HepG2 (cell line): ENCODE results near the gene CAPN13. TPM values are rescaled to one million over a fixed set of nuclear protein-coding genes. Genes with fewer than 3 reads are reported as not detected.

Experiments used
- ATAC-seq: fragments of 200-7000 bp; cut with Tn5 transposase; 3 replicates; pipeline ENCODE4 v1.9.1; 2020; ENCODE audit warnings: mild to moderate bottlenecking, moderate library complexity
- BruUV-seq: library from RNA; stranded (reverse); fragments of 400-500 nt; replicated peaks from 2 replicates; lab custom pipeline; 2021; lab: Mats Ljungman, UMichigan
- CTCF ChIA-PET: fragments of 300-600 bp; formaldehyde crosslinking; extraction: SDS; loops from one replicate; lab custom pipeline; 2021; ENCODE audit warnings: low total read pairs, inconsistent platforms, low intra/inter-chr PET ratio; lab: Yijun Ruan, JAX
- POLR2A ChIA-PET: fragments of 350-600 bp; sonication (Branson Sonifier 250); formaldehyde crosslinking; loops from one replicate; lab custom pipeline; 2020; ENCODE audit warnings: antibody characterized with exemption, inconsistent platforms; lab: Yijun Ruan, JAX
- DNase-seq: peaks from one replicate; pipeline ENCODE4 v3.0.0-alpha.2; 2015; ENCODE audit warnings: low spot score
- FAIRE-seq: peaks from 3 replicates; lab custom pipeline; 2011; peaks lifted over from hg19 to GRCh38; lab: Jason Lieb, UNC
- H2AFZ ChIP-seq: one replicate; pipeline ENCODE4 v1.6.1; 2011; ENCODE audit warnings: low read length, inconsistent platforms
- H3K27ac ChIP-seq: fragments of 300-600 bp; 3 replicates; pipeline ENCODE4 v1.8.0; 2011; ENCODE audit warnings: mixed run types, mild to moderate bottlenecking, mixed read lengths, low read length, inconsistent platforms; ENCODE audit not compliant: insufficient read depth; ENCODE audit errors: extremely low read length
- H3K27me3 ChIP-seq, 2 experiments: fragments of 200-600 bp in 1 of 2; 2 replicates in 1 of 2; 3 replicates in 1 of 2; pipeline versions ENCODE4 v1.6.0 to v1.8.0; 2011; ENCODE audit warnings: low read length in 2 of 2, mild to moderate bottlenecking in 2 of 2, moderate library complexity in 2 of 2, inconsistent platforms in 1 of 2; ENCODE audit not compliant: insufficient read depth in 2 of 2, control insufficient read depth in 1 of 2
- H3K36me3 ChIP-seq, 2 experiments: fragments of 200-600 bp in 1 of 2; replicated peaks in 1 of 2; 2 replicates in 1 of 2; 3 replicates in 1 of 2; pipeline versions ENCODE4 v1.5.1 to v1.8.0; 2011; ENCODE audit warnings: low read length in 2 of 2, inconsistent platforms in 1 of 2; ENCODE audit not compliant: insufficient read depth in 2 of 2, control insufficient read depth in 1 of 2
- H3K4me1 ChIP-seq: 2 replicates; pipeline ENCODE4 v1.5.1; 2012; ENCODE audit warnings: low read length, inconsistent platforms; ENCODE audit not compliant: insufficient read depth
- H3K4me2 ChIP-seq: 2 replicates; pipeline ENCODE4 v1.6.0; 2011; ENCODE audit warnings: low read depth, low read length, inconsistent platforms
- H3K4me3 ChIP-seq, 3 experiments: fragments of 200-600 bp in 1 of 3; sonication (generic), shearing (Covaris generic) in 1 of 3; replicated peaks in 1 of 3; 2 replicates each; pipeline ENCODE4 v1.5.1; 2011 to 2016; ENCODE audit warnings: low read length in 3 of 3, inconsistent platforms in 2 of 3, low read depth in 2 of 3, mild to moderate bottlenecking in 2 of 3, control low read depth in 1 of 3, mixed read lengths in 1 of 3; ENCODE audit not compliant: insufficient read depth in 1 of 3
- H3K79me2 ChIP-seq: one replicate; pipeline ENCODE4 v1.6.1; 2011; ENCODE audit warnings: low read length, inconsistent platforms; ENCODE audit not compliant: insufficient read depth
- H3K9ac ChIP-seq: 2 replicates; pipeline ENCODE4 v1.6.0; 2011; ENCODE audit warnings: mild to moderate bottlenecking, low read depth, low read length, inconsistent platforms; ENCODE audit not compliant: insufficient read depth
- H3K9me3 ChIP-seq: 2 replicates; pipeline ENCODE4 v1.5.1; 2012; ENCODE audit warnings: mild to moderate bottlenecking, low read length
- H4K20me1 ChIP-seq: 2 replicates; pipeline ENCODE4 v1.6.0; 2011; ENCODE audit warnings: inconsistent platforms, mild to moderate bottlenecking, low read length, moderate library complexity; ENCODE audit not compliant: insufficient read depth
- ATAD3A ChIP-seq: sonication (generic); formaldehyde crosslinking; IDR thresholded peaks from 2 replicates; pipeline ENCODE4 v1.4.0; 2020; ENCODE audit warnings: missing genetic modification reagents
- HES4 ChIP-seq: sonication (generic); formaldehyde crosslinking; IDR thresholded peaks from 2 replicates; pipeline ENCODE4 v1.9.0; 2021; ENCODE audit warnings: mild to moderate bottlenecking, missing genetic modification reagents, borderline replicate concordance
- HMG20A ChIP-seq: IDR thresholded peaks from 2 replicates; pipeline ENCODE4 v1.6.1; 2016; ENCODE audit warnings: borderline replicate concordance
- HOXA3 ChIP-seq: sonication (generic); formaldehyde crosslinking; IDR thresholded peaks from 2 replicates; pipeline ENCODE4 v1.5.0; 2020; ENCODE audit warnings: missing genetic modification reagents
- RBM39 ChIP-seq: fragments of 200-400 bp; formaldehyde crosslinking; IDR thresholded peaks from one replicate; pipeline ENCODE4 v1.6.1; 2018; ENCODE audit warnings: antibody characterized with exemption, mild to moderate bottlenecking, low read depth, low read length; ENCODE audit not compliant: poor library complexity, severe bottlenecking
- SMARCC2 ChIP-seq: fragments of 450-650 bp; IDR thresholded peaks from 2 replicates; pipeline ENCODE4 v1.6.1; 2017; ENCODE audit warnings: antibody characterized with exemption, mild to moderate bottlenecking
- SRSF9 ChIP-seq: fragments of 200-400 bp; formaldehyde crosslinking; IDR thresholded peaks from 2 replicates; pipeline ENCODE4 v1.6.1; 2018; ENCODE audit warnings: borderline replicate concordance, mild to moderate bottlenecking, low read depth, low read length; ENCODE audit not compliant: insufficient read depth, poor library complexity, severe bottlenecking
- ZNF468 ChIP-seq: sonication (generic); formaldehyde crosslinking; IDR thresholded peaks from 2 replicates; pipeline ENCODE4 v1.8.0; 2022; ENCODE audit warnings: mild to moderate bottlenecking, moderate library complexity, missing genetic modification reagents
- ZNF510 ChIP-seq: sonication (generic); formaldehyde crosslinking; IDR thresholded peaks from 2 replicates; pipeline ENCODE4 v1.4.0; 2020; ENCODE audit warnings: low read depth, mild to moderate bottlenecking, missing genetic modification reagents
- ZNF777 ChIP-seq: sonication (generic); formaldehyde crosslinking; IDR thresholded peaks from 2 replicates; pipeline ENCODE4 v1.4.0; 2020; ENCODE audit warnings: missing genetic modification reagents
- WGBS: methylation state at CpG from one replicate; pipeline ENCODE4 v1.1.6; 2017; ENCODE audit warnings: low lambda C conversion rate; 5-methylcytosine and 5-hydroxymethylcytosine counted together
- in situ Hi-C: cut with HindIII; loops from 2 replicates; pipeline ENCODE4 v1.10.0; 2017; ENCODE audit warnings: low pct_unique_long_range_greater_than_20kb; ENCODE audit not compliant: extremely low pct_ligation_motif_present
- intact Hi-C: fragments of 100-400 bp; cut with micrococcal nuclease; formaldehyde crosslinking; loops from one replicate; pipeline ENCODE4 v1.10.0; 2022; ENCODE audit not compliant: unreplicated experiment
- polyA plus RNA-seq, 8 experiments: library from polyadenylated mRNA; depleted of rRNA in 3 of 8; stranded (reverse) in 7 of 8; unstranded in 1 of 8; fragments of >200 nt; fragmentation: Illumina TruSeq in 4 of 8; extraction: Trizol in 4 of 8; gene quantifications; 2 replicates each; pipeline versions ENCODE4 v1.2.1 to v1.2.3, GENCODE V29; 2011 to 2016; ENCODE audit warnings: low read depth in 4 of 8, missing spikeins in 1 of 8, mixed read lengths in 1 of 8; ENCODE audit not compliant: insufficient read depth in 1 of 8
- total RNA-seq, 5 experiments: library from RNA; depleted of rRNA; stranded (reverse); fragments of >200 nt; fragmentation: Illumina TruSeq; extraction: Trizol; gene quantifications; 2 replicates each; pipeline ENCODE4 v1.2.3, GENCODE V29; 2016; ENCODE audit warnings: low read depth in 1 of 5
- TF ChIP-seq, protein P1 (sequence below): sonication (generic); formaldehyde crosslinking; IDR thresholded peaks from 2 replicates; pipeline ENCODE4 v1.5.0; 2020; ENCODE audit warnings: missing genetic modification reagents, mild to moderate bottlenecking, borderline replicate concordance
- TF ChIP-seq, protein P2 (sequence below): sonication (generic); formaldehyde crosslinking; IDR thresholded peaks from 2 replicates; pipeline ENCODE4 v1.5.1; 2020; ENCODE audit warnings: mild to moderate bottlenecking, missing genetic modification reagents, borderline replicate concordance

CAPN13 gene
- total and polyA plus RNA-seq, 2 of the 13 experiments (the other 11 are each of a cell fraction or from before 2014, with no cell fraction given): not detected

DNA sequence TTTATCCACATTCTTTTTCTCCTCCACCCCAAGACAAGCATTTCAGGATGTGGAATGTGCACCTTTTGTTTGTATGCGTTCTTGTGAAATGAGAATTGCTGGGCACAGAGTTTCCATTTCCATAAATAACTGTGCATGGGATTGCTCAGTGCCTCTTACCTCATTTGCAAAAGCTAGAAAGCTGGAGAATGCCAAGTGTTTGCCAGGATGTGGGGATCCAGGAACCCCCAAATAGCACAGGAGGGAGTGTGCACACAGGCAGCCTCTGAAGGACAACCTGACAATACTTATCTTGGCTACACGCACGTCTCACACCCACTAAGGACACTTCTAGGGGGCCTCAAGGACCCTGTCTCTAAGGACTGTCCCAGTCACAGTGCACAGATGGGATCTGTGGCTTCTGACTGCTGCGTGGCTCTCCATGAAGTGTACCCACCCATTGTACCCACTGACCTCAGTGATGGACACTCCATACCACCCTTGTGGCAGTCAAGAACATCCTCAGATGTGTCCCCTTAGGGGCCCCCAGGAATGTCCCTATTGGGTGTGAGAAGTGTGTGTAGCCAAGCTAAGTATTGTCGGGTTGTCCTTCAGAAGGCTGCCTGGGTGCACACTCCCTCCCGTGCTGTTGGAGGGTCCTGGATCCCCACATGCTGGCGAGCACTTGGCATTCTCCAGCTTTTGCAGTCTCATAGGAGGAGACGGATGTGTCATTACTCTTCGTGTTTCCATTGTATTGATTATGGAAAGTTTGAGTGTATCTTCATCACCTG lies 38.4 kb downstream of the CAPN13 start:
- in situ Hi-C loops (no loop called here), intact Hi-C loops (no loop called here)
- Histone ChIP-seq H4K20me1 (no peaks in the 10 kb centered on the region), H3K4me3 (no peak overlapping the region), H3K4me1 (no peaks in the 10 kb centered on the region), H3K27ac (no peak overlapping the region), H3K9me3 (no peaks in the 10 kb centered on the region), H3K79me2 (no peaks in the 10 kb centered on the region), H2AFZ (no peak overlapping the region), H3K27me3 (peaks cover 0 to 24% of the 10 kb centered on the region in 2 experiments; a peak in 3 of 5 replicates), H3K9ac (no peak overlapping the region), H3K4me2 (no peak overlapping the region), H3K36me3 (no peaks in the 10 kb centered on the region)
- ATAC-seq (no peak), DNase-seq (no peak), FAIRE-seq (no peak)
- TF ChIP-seq HMG20A (CRISPR knock-in tag): no peak
- TF ChIP-seq, protein P1, sequence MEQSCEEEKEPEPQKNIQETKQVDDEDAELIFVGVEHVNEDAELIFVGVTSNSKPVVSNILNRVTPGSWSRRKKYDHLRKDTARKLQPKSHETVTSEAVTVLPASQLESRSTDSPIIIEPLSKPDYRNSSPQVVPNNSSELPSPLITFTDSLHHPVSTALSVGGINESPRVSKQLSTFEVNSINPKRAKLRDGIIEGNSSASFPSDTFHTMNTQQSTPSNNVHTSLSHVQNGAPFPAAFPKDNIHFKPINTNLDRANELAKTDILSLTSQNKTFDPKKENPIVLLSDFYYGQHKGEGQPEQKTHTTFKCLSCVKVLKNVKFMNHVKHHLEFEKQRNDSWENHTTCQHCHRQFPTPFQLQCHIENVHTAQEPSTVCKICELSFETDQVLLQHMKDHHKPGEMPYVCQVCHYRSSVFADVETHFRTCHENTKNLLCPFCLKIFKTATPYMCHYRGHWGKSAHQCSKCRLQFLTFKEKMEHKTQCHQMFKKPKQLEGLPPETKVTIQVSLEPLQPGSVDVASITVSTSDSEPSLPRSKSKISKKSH (CRISPR knock-in tag): no peak
- no peak for TF ChIP-seq HES4 (CRISPR knock-in tag)
- no peak for TF ChIP-seq SRSF9
- TF ChIP-seq ZNF777: no peak
- TF ChIP-seq HOXA3 (CRISPR knock-in tag): no peak
- no peak for TF ChIP-seq ZNF468 (CRISPR knock-in tag)
- TF ChIP-seq ATAD3A: no peak
- TF ChIP-seq, protein P2, sequence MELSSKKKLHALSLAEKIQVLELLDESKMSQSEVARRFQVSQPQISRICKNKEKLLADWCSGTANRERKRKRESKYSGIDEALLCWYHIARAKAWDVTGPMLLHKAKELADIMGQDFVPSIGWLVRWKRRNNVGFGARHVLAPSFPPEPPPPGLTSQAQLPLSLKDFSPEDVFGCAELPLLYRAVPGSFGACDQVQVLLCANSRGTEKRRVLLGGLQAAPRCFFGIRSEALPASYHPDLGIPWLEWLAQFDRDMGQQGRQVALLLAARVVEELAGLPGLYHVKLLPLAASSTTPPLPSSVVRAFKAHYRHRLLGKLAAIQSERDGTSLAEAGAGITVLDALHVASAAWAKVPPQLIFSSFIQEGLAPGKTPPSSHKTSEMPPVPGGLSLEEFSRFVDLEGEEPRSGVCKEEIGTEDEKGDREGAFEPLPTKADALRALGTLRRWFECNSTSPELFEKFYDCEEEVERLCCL (CRISPR knock-in tag): no peak
- no peak for TF ChIP-seq SMARCC2
- TF ChIP-seq ZNF510 (CRISPR knock-in tag): no peak
- no peak for TF ChIP-seq RBM39
- WGBS: 8% methylated on average over 7 of the region's 9 CpGs
- BruUV-seq: no TSS peak
- ChIA-PET CTCF (no interaction called here), POLR2A (no interaction called here)
